K562 (cell line): ENCODE results near the gene PTPRR. TPM values are rescaled to one million over a fixed set of nuclear protein-coding genes. Genes with fewer than 3 reads are reported as not detected.
A peak's percentile ranks its signal among the peaks of the same experiment; 100 is the strongest.

Source experiments
- ARID1B ChIP-seq: fragments of 450-650 bp; IDR thresholded peaks from 2 replicates; pipeline ENCODE4 v1.6.1; 2016; ENCODE audit warnings: antibody characterized with exemption, mild to moderate bottlenecking, inconsistent platforms
- BDP1 ChIP-seq: IDR thresholded peaks from 3 replicates; pipeline ENCODE4 v1.6.1; 2011; ENCODE audit not compliant: insufficient read length, insufficient read depth
- CEBPB ChIP-seq: fragments of 450-650 bp; IDR thresholded peaks from 2 replicates; pipeline ENCODE4 v1.6.1; 2016; ENCODE audit warnings: missing genetic modification characterization, missing compliant biosample characterization
- FOXJ2 ChIP-seq: fragments of 200-800 bp; sonication (Bioruptor generic); IDR thresholded peaks from 2 replicates; pipeline ENCODE4 v1.6.1; 2016; ENCODE audit warnings: missing genetic modification characterization, missing compliant biosample characterization
- GABPA ChIP-seq: fragments of 200-800 bp; sonication (Bioruptor generic); conservative IDR thresholded peaks from 2 replicates; pipeline ENCODE4 v1.6.1; 2016; ENCODE audit warnings: low read depth, missing genetic modification characterization, missing compliant biosample characterization
- HNRNPL ChIP-seq: fragments of 200-400 bp; formaldehyde crosslinking; IDR thresholded peaks from 2 replicates; pipeline ENCODE4 v1.6.1; 2017; ENCODE audit warnings: low read depth, mild to moderate bottlenecking, low read length
- JUNB ChIP-seq: fragments of 450-650 bp; formaldehyde crosslinking; conservative IDR thresholded peaks from 2 replicates; pipeline ENCODE4 v1.4.0; 2020; ENCODE audit warnings: mild to moderate bottlenecking
- MEF2D ChIP-seq: conservative IDR thresholded peaks from 2 replicates; pipeline ENCODE4 v1.6.1; 2016; ENCODE audit warnings: low read depth, missing genetic modification characterization, missing compliant biosample characterization
- RB1 ChIP-seq: fragments of 450-650 bp; IDR thresholded peaks from 2 replicates; pipeline ENCODE4 v1.6.1; 2017; ENCODE audit warnings: low read depth, mild to moderate bottlenecking
- SRSF7 ChIP-seq: fragments of 200-400 bp; formaldehyde crosslinking; optimal IDR thresholded peaks from 2 replicates; pipeline ENCODE3; 2017; ENCODE audit warnings: mild to moderate bottlenecking, low read depth, low read length
- TAL1 ChIP-seq: fragments of 450-650 bp; IDR thresholded peaks from 2 replicates; pipeline ENCODE4 v1.6.1; 2016; ENCODE audit warnings: mild to moderate bottlenecking
- TEAD4 ChIP-seq, 2 experiments: sonication (generic) in 1 of 2; formaldehyde crosslinking in 1 of 2; IDR thresholded peaks; 2 replicates each; pipeline versions ENCODE4 v1.6.1 to v1.8.0; 2012 to 2022; ENCODE audit warnings: borderline replicate concordance in 1 of 2, inconsistent platforms in 1 of 2, low read length in 1 of 2, mild to moderate bottlenecking in 1 of 2, missing genetic modification reagents in 1 of 2
- TOE1 ChIP-seq, 2 experiments: fragments of 450-650 bp in 1 of 2; sonication (generic) in 1 of 2; formaldehyde crosslinking in 1 of 2; IDR thresholded peaks; 2 replicates each; pipeline versions ENCODE4 v1.7.1 to v1.8.0; 2016 to 2022; ENCODE audit warnings: borderline replicate concordance in 2 of 2, mild to moderate bottlenecking in 2 of 2, antibody characterized with exemption in 1 of 2, inconsistent platforms in 1 of 2, low read depth in 1 of 2, missing genetic modification reagents in 1 of 2, moderate library complexity in 1 of 2
- ZNF23 ChIP-seq: fragments of 250-450 bp; sonication (Bioruptor Pico); IDR thresholded peaks from 2 replicates; pipeline ENCODE4 v1.4.0; 2020; ENCODE audit warnings: mild to moderate bottlenecking
- polyA plus RNA-seq, 8 experiments: library from polyadenylated mRNA; depleted of rRNA in 4 of 8; stranded (reverse) in 5 of 8; unstranded in 3 of 8; fragments of >200 nt; fragmentation: Nextera tagmentation in 2 of 8; fragmentation: Illumina TruSeq in 1 of 8; extraction: Ambion mirVana in 2 of 8; extraction: Trizol in 1 of 8; gene quantifications; 2 replicates each; pipeline versions ENCODE4 v1.2.1 to v1.2.3, GENCODE V29; 2011 to 2014; ENCODE audit warnings: inconsistent platforms in 1 of 8, missing spikeins in 1 of 8
- total RNA-seq, 7 experiments: library from RNA; depleted of rRNA in 6 of 7; stranded (reverse); fragments of >200 nt in 6 of 7; fragmentation: Illumina TruSeq in 2 of 7; extraction: Trizol in 2 of 7; gene quantifications; 2 replicates each; pipeline versions ENCODE4 v1.2.1 to v1.2.3, GENCODE V29; 2011 to 2021; ENCODE audit warnings: low replicate concordance in 1 of 7
- TF ChIP-seq, protein P1 (sequence below): fragments of 250-450 bp; sonication (Bioruptor Pico); IDR thresholded peaks from 2 replicates; pipeline ENCODE4 v1.8.0; 2022; ENCODE audit warnings: inconsistent platforms, mild to moderate bottlenecking, moderate library complexity, borderline replicate concordance
- TF ChIP-seq, protein P2 (sequence below): sonication (generic); IDR thresholded peaks from 2 replicates; pipeline ENCODE4 v1.6.1; 2016
- TF ChIP-seq, protein P3 (sequence below): fragments of 250-450 bp; sonication (Bioruptor Pico); IDR thresholded peaks from 2 replicates; pipeline ENCODE4 v1.4.0; 2020; ENCODE audit warnings: mild to moderate bottlenecking, moderate library complexity, borderline replicate concordance
- TF ChIP-seq, protein P4 (sequence below): fragments of 250-450 bp; sonication (Bioruptor Pico); IDR thresholded peaks from 2 replicates; pipeline ENCODE4 v1.5.1; 2021; ENCODE audit warnings: mild to moderate bottlenecking
- TF ChIP-seq, protein P5 (sequence below): fragments of 200-800 bp; sonication (Bioruptor generic); IDR thresholded peaks from 2 replicates; pipeline ENCODE4 v1.6.1; 2017; ENCODE audit warnings: missing genetic modification characterization, missing compliant biosample characterization

PTPRR gene
- total and polyA plus RNA-seq, 9 of the 15 experiments (the other 6 are each of a cell fraction or from before 2014, with no cell fraction given) = 6.6 to 41.7 (median 12.3) TPM

DNA sequence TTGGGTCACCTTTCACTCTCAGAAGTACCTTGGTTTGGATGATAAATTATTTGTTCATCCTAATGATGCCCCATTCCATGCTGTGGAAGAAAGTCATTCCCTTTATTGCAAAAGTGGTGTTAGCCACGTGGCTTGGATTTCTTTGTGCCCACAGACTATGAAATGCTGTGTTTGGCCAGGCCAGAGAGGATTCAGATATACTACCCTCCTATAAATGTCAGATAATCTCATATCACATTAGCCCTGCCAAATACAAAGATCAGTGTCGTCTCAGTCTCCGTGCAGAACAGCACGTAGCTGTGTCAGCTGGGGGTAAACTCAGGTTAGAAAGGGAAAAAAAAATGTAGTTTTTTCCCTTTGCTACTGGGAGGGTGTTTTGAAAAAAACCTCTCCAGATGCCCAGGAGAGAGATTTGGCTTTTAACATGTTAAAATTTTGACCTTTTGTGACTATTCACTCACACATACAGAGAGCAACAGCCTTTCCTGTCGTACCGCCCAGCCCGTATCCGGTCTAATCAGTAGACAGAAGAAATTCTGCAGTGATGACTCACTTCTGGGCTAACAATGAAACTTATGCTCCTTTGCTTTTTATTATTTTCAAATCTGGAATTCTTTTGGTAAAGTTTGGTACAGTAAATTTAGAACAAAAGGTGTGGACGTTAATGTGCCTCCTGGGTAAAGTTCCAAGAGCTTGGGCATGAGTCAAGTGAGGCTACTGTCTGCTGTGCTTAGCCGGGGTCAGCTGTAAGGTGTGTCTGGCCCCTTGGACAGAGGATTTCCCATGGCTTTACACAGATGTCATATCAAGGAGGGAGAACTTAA is 274.8 kb downstream of the PTPRR start (continued):
- TF ChIP-seq BDP1 = no peak
- TF ChIP-seq FOXJ2 (tag) = no peak
- TF ChIP-seq TAL1 = no peak
- peak; percentile 92 for TF ChIP-seq TEAD4 (IDR thresholded peaks at IDR 0.05; ENCODE audit: low read length)
- no peak for TF ChIP-seq TEAD4 (CRISPR knock-in tag; IDR thresholded peaks at IDR 0.05; ENCODE audit: borderline replicate concordance)
- peak; percentile 42; the same call in 1 of the 2 replicates for TF ChIP-seq JUNB (CRISPR knock-in tag)
- TF ChIP-seq GABPA (tag) = peak; percentile 82
- peak; percentile 91 for TF ChIP-seq ARID1B
- TF ChIP-seq MEF2D (tag) = no peak
- TF ChIP-seq, protein P1, sequence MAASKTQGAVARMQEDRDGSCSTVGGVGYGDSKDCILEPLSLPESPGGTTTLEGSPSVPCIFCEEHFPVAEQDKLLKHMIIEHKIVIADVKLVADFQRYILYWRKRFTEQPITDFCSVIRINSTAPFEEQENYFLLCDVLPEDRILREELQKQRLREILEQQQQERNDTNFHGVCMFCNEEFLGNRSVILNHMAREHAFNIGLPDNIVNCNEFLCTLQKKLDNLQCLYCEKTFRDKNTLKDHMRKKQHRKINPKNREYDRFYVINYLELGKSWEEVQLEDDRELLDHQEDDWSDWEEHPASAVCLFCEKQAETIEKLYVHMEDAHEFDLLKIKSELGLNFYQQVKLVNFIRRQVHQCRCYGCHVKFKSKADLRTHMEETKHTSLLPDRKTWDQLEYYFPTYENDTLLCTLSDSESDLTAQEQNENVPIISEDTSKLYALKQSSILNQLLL (CRISPR knock-in tag) = no peak
- TF ChIP-seq, protein P2, sequence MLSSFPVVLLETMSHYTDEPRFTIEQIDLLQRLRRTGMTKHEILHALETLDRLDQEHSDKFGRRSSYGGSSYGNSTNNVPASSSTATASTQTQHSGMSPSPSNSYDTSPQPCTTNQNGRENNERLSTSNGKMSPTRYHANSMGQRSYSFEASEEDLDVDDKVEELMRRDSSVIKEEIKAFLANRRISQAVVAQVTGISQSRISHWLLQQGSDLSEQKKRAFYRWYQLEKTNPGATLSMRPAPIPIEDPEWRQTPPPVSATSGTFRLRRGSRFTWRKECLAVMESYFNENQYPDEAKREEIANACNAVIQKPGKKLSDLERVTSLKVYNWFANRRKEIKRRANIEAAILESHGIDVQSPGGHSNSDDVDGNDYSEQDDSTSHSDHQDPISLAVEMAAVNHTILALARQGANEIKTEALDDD = no peak; the same call in 1 of the 2 replicates
- no peak for TF ChIP-seq HNRNPL
- TF ChIP-seq, protein P3, sequence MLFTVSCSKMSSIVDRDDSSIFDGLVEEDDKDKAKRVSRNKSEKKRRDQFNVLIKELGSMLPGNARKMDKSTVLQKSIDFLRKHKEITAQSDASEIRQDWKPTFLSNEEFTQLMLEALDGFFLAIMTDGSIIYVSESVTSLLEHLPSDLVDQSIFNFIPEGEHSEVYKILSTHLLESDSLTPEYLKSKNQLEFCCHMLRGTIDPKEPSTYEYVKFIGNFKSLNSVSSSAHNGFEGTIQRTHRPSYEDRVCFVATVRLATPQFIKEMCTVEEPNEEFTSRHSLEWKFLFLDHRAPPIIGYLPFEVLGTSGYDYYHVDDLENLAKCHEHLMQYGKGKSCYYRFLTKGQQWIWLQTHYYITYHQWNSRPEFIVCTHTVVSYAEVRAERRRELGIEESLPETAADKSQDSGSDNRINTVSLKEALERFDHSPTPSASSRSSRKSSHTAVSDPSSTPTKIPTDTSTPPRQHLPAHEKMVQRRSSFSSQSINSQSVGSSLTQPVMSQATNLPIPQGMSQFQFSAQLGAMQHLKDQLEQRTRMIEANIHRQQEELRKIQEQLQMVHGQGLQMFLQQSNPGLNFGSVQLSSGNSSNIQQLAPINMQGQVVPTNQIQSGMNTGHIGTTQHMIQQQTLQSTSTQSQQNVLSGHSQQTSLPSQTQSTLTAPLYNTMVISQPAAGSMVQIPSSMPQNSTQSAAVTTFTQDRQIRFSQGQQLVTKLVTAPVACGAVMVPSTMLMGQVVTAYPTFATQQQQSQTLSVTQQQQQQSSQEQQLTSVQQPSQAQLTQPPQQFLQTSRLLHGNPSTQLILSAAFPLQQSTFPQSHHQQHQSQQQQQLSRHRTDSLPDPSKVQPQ (CRISPR knock-in tag) = no peak
- TF ChIP-seq, protein P4, sequence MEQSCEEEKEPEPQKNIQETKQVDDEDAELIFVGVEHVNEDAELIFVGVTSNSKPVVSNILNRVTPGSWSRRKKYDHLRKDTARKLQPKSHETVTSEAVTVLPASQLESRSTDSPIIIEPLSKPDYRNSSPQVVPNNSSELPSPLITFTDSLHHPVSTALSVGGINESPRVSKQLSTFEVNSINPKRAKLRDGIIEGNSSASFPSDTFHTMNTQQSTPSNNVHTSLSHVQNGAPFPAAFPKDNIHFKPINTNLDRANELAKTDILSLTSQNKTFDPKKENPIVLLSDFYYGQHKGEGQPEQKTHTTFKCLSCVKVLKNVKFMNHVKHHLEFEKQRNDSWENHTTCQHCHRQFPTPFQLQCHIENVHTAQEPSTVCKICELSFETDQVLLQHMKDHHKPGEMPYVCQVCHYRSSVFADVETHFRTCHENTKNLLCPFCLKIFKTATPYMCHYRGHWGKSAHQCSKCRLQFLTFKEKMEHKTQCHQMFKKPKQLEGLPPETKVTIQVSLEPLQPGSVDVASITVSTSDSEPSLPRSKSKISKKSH (CRISPR knock-in tag) = no peak
- no peak for TF ChIP-seq CEBPB (tag)
- TF ChIP-seq SRSF7 = no peak
- no peak for TF ChIP-seq ZNF23
- TF ChIP-seq RB1 = no peak
- no peak for TF ChIP-seq TOE1 (IDR thresholded peaks at IDR 0.05; ENCODE audit: borderline replicate concordance)
- TF ChIP-seq TOE1 (CRISPR knock-in tag; IDR thresholded peaks at IDR 0.05; ENCODE audit: borderline replicate concordance, low read depth) = no peak
- TF ChIP-seq, protein P5, sequence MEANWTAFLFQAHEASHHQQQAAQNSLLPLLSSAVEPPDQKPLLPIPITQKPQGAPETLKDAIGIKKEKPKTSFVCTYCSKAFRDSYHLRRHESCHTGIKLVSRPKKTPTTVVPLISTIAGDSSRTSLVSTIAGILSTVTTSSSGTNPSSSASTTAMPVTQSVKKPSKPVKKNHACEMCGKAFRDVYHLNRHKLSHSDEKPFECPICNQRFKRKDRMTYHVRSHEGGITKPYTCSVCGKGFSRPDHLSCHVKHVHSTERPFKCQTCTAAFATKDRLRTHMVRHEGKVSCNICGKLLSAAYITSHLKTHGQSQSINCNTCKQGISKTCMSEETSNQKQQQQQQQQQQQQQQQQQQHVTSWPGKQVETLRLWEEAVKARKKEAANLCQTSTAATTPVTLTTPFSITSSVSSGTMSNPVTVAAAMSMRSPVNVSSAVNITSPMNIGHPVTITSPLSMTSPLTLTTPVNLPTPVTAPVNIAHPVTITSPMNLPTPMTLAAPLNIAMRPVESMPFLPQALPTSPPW (CRISPR knock-in tag) = no peak
